Measurements from ENCODE around the gene LIFR. TPM values are rescaled to one million over a fixed set of nuclear protein-coding genes. Genes with fewer than 3 reads are reported as not detected.

The LIFR gene
- total RNA-seq, 4 donors from 2014 or later: 3.1 to 72.9 (median 16.9) TPM

DNA sequence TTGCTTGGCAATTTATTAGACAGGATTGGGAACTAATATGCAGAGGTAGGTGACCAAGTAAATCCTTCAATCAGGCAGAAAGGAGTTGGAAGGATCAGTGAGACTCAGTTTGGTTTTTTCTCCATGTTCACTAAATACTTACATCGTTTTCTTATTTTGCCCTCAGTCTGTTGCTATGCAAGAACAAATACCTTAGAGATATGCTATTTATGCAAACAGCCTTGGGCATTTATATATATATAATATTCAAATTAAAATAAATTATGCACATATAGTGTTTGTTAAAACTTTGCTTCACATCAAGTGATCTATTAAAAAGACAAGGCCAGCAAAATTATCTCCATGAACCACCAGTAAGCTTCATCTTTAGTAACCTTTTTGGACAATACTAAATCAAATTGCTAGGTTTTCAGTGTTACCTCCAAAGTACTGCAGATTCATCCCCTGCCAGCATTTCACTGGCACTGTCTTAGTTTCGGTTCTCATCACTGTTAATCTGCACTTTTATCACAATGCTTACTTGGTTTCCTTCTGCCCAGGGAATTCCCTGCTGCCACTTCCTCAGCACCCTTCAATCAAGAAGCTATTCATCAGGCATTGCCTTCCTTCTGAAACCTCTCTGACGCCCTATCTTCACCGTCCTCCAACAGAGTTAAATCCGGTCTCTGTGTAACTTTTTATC, 26.0 kb upstream of the LIFR start:
- H3K27me3 ChIP-seq: peaks cover 0 to 6% (median 0%) of the 10 kb centered on the region in 4 donors
- 33 to 35% methylated on average over 5 of the region's 5 CpGs for whole genome bisulfite sequencing, 2 donors
- TF ChIP-seq, protein P1, sequence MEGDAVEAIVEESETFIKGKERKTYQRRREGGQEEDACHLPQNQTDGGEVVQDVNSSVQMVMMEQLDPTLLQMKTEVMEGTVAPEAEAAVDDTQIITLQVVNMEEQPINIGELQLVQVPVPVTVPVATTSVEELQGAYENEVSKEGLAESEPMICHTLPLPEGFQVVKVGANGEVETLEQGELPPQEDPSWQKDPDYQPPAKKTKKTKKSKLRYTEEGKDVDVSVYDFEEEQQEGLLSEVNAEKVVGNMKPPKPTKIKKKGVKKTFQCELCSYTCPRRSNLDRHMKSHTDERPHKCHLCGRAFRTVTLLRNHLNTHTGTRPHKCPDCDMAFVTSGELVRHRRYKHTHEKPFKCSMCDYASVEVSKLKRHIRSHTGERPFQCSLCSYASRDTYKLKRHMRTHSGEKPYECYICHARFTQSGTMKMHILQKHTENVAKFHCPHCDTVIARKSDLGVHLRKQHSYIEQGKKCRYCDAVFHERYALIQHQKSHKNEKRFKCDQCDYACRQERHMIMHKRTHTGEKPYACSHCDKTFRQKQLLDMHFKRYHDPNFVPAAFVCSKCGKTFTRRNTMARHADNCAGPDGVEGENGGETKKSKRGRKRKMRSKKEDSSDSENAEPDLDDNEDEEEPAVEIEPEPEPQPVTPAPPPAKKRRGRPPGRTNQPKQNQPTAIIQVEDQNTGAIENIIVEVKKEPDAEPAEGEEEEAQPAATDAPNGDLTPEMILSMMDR (IDR thresholded peaks at IDR 0.05): no peak
- no peak for TF ChIP-seq POLR2A (IDR thresholded peaks at IDR 0.05)
- H3K4me3 ChIP-seq: no peak overlapping the region
- DNase-seq: no peak
- H3K36me3 ChIP-seq: no peaks in the 10 kb centered on the region
- no peaks in the 10 kb centered on the region for H3K4me1 ChIP-seq
- H3K9me3 ChIP-seq: no peaks in the 10 kb centered on the region
- intact Hi-C loops (cut with DNase I): no loop called here
- no peak overlapping the region for H3K27ac ChIP-seq

DNA sequence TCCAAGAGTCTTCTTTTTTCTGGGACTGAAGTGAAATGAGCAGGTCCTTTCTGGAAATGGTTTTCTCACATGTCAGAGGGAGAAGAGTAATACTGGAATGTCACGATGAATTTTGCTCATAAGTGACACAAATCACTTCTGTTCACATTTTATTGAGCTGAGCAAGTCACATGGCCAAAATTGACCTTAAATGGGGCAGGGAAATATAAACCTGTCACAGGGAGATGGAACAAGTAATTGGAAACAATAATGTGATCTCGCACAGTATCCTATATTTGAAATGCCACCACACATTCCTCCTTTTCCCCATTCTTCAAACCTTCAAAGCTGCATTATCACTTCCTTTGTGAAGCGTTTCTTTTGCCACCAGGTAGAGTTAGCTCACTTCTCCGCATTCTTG, 25.2 kb upstream of the LIFR start:
- 86 to 91% methylated on average over 4 of the region's 4 CpGs for WGBS, 2 donors
- Histone ChIP-seq H3K27me3 (peaks cover 0 to 6% (median 0%) of the 10 kb centered on the region in 4 donors), H3K9me3 (no peaks in the 10 kb centered on the region), H3K27ac (no peak overlapping the region), H3K4me1 (peaks cover 0 to 3% (median 0%) of the 10 kb centered on the region in 3 donors), H3K36me3 (no peaks in the 10 kb centered on the region), H3K4me3 (no peak overlapping the region)
- DNase-seq: no peak
- intact Hi-C loops (cut with DNase I): no loop called here
- TF ChIP-seq, protein P1 (IDR thresholded peaks at IDR 0.05): no peak
- no peak for TF ChIP-seq POLR2A (IDR thresholded peaks at IDR 0.05)

DNA sequence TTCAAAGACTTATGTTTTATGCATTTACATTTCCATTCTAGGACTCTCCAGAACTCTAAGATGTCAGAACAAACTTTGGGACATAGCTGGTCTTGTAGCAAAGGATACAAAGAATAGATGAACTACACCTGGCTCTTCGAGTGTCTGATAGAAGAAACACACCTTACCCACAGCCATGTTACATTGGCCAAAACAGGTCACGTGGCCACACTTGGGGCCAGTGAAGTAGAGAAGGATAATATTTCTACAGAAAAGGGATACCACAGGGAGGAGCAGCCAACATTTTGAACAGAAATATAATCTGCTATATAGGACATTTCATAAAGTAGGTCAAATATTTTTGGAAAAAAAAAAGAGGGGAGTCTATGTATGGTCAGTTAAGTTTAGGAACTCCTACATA, 22.7 kb upstream of the LIFR start:
- no peak overlapping the region for H3K4me3 ChIP-seq
- H3K27ac ChIP-seq: no peak overlapping the region
- H3K4me1 ChIP-seq: peaks cover 0 to 8% (median 0%) of the 10 kb centered on the region in 3 donors
- no peak for TF ChIP-seq POLR2A (IDR thresholded peaks at IDR 0.05)
- TF ChIP-seq, protein P1 (IDR thresholded peaks at IDR 0.05): no peak
- DNase-seq: no peak
- H3K27me3 ChIP-seq: peaks cover 0 to 6% (median 0%) of the 10 kb centered on the region in 4 donors
- intact Hi-C loops (cut with DNase I): no loop called here
- H3K9me3 ChIP-seq: no peaks in the 10 kb centered on the region
- no peaks in the 10 kb centered on the region for H3K36me3 ChIP-seq
- WGBS, 2 donors: 80 to 87% methylated on average over 2 of the region's 2 CpGs

DNA sequence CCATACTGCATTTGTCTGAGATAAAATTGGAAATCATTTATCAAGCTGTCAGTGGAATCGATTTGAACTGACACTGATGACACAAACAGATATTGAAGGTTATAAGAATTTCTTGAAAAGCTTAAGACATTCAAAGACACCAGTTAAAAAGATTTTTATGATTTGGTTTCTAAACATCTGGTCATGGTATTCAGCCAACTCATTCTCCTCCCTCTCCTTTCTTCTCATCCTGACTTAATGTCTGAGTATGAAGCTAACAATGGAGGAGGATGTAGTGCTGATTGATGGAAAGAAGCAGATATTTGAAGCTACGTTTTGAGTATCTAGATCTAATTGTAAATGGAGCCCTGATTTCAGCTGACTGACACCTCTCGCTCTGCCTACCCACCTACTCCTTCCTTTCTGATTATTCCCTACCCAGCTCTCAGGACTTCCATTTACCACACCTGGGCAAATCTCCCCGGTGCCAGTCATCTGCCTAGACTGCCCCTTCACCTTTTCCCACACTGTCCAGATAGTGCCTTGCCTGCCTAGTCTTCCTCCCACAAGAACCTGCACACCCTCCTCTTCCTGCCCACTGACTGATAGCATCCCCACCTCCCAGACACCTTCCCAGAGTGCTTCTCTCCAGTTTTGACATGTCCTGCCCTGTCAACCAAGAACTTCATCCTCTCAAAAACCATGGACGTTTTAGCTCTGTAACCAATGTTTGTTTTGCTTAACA, 20.7 kb upstream of the LIFR start:
- 52 to 57% methylated on average over 5 of the region's 5 CpGs for whole genome bisulfite sequencing, 2 donors
- no peak for DNase-seq
- Histone ChIP-seq H3K9me3 (no peaks in the 10 kb centered on the region), H3K27ac (no peak overlapping the region), H3K36me3 (no peaks in the 10 kb centered on the region), H3K4me1 (peaks cover 0 to 8% (median 0%) of the 10 kb centered on the region in 3 donors), H3K27me3 (peaks cover 0 to 6% (median 0%) of the 10 kb centered on the region in 4 donors), H3K4me3 (no peak overlapping the region)
- intact Hi-C loops (cut with DNase I): no loop called here
- TF ChIP-seq POLR2A (IDR thresholded peaks at IDR 0.05): no peak

DNA sequence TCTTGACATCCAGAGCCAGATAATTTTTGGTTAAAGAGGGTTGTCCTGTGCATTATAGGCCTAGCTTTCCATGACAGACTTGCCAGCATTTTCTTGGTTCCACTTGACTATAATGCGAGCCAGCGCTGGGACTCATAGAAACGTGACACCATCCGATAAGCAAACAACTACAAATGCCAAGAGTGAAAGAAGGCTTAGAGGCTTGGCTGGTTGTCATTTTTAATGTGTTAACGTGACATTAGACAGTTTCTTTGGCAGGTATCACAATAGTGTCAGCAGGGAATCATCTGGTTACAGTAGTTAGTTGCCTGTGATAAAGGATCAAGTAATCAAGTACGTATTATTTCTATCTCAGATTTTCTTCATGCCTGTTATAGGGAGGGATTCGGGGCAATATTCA, 20.0 kb upstream of the LIFR start:
- intact Hi-C loops (cut with DNase I): no loop called here
- no peak for DNase-seq
- no peak for TF ChIP-seq POLR2A (IDR thresholded peaks at IDR 0.05)
- TF ChIP-seq, protein P1 (IDR thresholded peaks at IDR 0.05): no peak
- no peaks in the 10 kb centered on the region for H3K36me3 ChIP-seq
- H3K4me3 ChIP-seq: no peak overlapping the region
- 22 to 55% methylated on average over 7 of the region's 7 CpGs for WGBS, 2 donors
- H3K4me1 ChIP-seq: peaks cover 0 to 8% (median 0%) of the 10 kb centered on the region in 3 donors
- H3K9me3 ChIP-seq: no peaks in the 10 kb centered on the region
- H3K27ac ChIP-seq: no peak overlapping the region
- H3K27me3 ChIP-seq: peaks cover 0 to 6% (median 0%) of the 10 kb centered on the region in 4 donors
